HG03378 (cell line): ENCODE data around the gene IFT81.
"Not testable (repeated sequence)": the region's sequence is repeated elsewhere in the genome, so short reads cannot be mapped to it uniquely, and the experiment has no call there.

Experiments used
- ATAC-seq: cut with Tn5 transposase; IDR thresholded peaks from one replicate; pipeline ENCODE4 v1.9.1; 2021; ENCODE audit warnings: mild to moderate bottlenecking, moderate library complexity; ENCODE audit not compliant: unreplicated experiment

The IFT81 gene

DNA sequence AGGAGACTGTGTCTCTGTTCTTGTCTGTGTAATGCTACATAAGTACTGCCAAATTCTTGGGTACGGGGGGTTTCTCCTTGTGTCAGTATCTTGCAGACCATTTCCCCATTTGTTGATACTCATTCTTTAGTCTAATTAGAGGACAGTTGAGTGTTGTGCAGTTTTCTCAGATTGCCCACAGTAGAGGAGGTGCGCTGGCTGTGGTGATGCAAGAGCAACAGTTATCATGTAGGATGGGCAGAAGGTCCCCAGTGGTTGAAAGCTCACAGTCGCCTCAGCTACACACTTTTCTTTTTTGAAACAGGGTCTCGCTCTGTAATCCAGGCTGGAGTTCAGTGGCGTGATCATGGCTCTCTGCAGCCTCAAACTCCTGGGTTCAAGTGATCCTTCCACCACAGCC lies 119.1 kb downstream of the IFT81 start:
- ATAC-seq = no peak

DNA sequence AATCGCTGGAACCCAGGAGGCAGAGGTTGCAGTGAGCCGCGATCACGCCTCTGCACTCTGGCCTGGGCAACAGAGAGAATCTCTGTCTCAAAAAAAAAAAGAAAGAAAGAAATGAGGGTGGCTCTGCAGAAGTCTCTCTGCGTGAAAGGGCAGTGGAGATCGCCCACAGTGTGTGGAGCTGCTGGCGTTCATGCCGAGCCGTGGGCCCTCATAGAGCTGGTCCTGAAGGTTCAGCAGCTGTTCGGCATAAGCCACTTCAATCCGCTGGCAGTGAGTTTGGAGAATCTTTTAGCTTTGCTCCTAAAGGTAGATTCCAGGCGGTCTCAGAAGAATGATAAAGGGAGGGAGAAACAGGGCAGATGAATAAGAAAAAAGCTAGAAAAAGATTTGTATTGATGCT lies 120.2 kb downstream of the IFT81 start:
- ATAC-seq = no peak

DNA sequence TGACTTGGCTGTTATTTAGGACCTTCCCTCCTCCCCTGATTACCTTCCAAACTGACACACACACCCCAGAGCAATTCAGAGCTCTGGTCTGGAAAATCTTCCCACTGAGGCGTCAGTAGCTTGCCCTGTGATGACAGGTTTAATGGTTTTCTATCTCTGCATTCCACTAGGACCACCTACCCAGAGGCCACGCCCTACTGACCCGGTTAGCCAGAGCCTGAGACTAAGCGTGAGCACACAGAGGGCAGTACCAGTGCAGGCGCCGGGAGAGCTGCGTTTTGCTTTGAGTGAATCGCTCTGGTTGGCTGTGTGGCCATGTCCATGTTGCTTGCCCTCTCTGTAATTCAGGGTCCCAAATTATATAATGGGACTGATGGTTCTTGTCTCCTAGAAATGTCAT lies 120.7 kb downstream of the IFT81 start:
- no peak for ATAC-seq

DNA sequence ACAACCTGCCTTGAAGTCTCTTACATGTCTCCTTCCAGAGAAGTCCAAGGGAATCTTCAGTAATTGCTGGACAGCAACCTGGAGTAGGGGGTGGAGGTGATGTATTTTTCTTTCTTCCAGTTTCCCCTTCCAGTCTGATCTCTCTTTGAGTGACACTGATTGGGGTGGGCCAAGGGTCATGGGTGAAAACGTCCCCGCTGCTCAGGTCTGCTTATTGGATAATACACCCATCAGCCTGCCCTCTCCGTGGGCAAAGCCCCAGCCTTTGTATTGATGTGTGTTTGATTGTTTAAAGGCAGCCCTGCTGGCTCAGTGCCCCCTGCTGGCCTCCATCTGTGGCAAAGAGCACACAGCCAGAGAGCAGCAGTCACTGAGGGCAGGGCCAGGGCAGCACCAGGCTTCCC lies 121.2 kb downstream of the IFT81 start:
- ATAC-seq = no peak

DNA sequence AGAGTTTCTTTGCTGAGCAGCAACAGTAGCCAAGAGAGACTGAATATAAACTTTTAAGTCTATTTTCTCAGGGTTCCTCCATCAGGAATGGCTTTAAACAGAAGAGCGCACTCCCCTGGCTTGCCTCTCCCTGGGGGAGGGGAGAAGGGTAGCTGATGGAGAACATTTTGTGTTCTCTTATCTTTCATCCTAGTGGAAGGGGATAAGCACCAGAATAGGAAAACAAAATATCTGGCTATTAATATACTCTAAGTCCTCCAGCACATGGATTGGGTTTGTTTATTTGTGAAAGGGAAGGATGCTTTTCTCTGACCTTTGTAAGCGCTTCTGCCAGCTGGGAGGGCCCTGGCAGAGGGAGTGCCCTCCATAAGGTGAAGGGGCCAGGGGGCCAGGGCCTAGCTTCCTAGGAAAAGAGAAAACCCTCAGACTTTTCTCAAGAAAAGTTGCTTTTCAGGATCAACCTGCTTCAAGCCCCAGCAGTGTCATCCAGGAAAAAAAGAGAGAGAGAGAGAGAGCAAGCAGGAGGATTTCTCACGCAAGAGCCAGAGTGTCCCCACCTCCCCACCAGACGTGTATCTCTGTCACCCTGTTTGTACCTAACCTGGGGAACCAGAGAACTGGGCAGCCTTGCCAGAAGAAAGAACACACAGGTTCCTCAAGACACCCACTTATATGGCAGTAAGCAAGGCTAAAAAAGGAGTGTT lies 122.6 kb downstream of the IFT81 start:
- no peak for ATAC-seq

DNA sequence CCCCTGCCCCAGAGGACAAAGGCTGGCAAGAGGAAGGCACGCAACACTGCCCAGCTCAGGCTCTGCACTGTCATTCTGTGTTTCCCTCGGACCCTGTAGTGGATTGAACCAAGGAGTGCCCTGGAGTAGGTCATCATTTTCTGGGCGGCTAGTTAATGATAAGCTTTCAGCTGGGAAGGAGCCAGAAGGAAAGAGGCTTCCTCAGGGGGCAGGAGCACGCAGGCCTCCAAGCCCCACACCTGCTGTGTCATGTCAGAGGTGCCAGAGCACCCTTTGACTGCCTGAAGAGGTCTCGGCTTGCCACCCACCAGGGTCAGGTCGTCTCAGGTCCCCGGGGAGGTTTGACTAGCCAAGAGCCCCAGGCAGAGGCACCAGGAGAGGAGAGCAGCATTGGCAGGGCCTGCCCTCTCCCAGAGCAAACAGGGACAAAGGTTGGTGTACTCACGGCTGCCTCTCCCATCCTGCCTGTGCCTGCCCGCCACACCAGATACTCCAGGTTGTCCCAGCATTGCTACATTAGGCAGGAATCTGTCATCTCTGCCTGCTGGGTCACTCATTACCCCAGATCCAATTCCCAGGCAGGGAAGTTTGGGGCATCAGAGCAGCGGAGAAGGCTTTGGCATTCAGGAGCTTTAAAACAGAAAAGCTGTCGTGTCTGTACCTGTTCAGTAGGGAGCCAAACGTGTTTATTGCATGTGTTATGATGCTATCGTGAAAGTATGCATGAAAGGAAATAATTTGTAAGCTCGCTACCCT lies 123.4 kb downstream of the IFT81 start:
- ATAC-seq = no peak

DNA sequence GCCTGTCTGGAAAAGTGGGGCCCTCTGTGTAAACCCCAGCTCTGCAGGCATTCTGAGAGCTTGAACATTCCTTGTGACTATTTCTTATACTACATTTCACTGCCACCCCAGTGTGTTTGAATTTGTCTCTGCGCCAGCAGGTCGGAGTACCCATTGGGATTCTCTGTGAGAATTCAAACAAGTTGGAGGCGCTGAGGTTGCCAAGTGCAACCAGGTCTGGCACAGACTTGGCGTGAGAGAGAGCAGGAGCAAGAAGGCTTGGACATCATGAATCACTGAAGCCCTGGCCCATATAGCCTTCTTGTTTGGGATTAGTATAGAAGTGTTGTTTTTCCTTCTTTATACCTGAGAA lies 123.9 kb downstream of the IFT81 start:
- ATAC-seq = no peak

DNA sequence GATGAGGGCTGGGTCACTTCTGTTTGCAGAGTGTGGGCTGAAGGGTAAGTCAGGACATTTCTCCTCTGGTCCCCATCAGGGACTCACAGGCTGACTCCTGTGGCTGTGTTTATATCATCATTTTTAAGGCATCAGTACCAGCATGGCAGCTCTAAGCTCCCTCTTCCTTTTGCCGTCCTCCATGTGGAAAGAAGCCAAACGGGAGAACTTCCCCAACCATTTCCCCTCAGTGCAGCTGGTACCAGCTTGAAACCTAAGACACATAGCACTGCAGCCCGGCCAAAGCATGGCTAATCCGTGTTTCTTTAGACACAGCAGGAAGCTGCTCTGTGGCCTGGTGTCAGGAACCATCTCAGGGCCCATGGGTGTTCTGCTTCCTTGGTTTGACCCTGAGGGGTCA lies 124.9 kb downstream of the IFT81 start:
- ATAC-seq = no peak

DNA sequence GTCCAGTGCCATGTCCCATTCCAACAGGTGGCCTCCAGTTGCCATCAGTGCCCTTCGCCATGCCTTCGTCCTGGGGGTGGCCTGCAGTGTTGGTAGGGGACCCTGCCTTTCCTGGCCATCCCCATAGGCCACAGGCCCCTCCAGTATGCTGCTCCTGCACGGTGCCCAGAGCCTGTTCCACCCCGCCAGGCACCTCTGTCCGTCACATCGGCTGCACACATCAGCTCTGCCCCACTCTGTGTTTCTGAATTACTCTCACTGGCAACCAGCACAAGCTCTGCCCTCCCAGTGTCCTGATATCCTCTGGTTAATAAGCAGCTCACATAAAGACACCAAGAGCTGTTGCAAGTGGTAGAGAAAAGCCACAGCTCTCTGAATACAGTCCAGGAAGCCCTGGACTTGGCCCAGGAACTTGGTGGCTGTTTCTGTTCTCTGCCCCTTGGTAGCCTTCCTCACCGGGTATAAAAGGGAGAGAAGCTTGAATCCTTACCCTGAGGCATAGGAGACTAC lies 125.6 kb downstream of the IFT81 start:
- ATAC-seq = no peak

DNA sequence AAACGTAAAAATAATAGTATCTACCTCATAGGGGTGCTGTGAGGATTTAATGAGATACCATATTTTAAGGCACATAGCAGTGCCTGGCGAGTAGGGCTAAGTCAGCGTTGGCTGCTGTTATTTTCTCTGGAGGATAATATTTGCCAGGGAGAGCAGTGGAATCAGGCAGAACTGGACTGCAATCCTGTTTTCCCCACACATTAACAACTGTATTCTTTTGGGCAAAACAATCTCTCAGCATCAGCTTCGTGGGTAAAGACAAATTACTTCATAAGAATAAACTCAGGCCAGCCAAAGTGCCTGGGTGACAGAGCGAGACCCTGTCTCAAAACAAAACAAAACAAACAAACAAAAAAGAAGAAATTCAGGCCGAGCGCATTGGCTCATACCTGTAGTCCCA lies 127.2 kb downstream of the IFT81 start:
- no peak for ATAC-seq

DNA sequence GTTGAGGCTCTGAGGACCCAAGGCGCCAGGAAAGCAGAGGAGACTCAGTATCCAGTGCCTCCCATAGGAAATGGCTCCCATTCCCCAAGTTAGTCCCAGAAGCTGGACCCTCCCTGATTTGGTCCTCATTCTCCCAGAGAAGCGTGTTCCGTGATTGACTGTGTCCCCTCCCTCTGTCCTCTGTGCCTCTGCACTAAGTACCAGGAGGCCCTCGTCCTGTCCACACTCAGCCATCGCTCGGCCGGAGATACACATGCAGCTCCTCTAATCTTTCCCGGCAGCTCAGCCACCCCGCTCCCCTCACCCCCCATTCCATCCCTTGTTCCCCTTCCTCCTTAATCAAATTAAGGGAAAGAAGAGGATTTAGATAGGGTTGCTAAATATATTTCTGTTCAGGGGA lies 128.6 kb downstream of the IFT81 start:
- ATAC-seq = no peak

DNA sequence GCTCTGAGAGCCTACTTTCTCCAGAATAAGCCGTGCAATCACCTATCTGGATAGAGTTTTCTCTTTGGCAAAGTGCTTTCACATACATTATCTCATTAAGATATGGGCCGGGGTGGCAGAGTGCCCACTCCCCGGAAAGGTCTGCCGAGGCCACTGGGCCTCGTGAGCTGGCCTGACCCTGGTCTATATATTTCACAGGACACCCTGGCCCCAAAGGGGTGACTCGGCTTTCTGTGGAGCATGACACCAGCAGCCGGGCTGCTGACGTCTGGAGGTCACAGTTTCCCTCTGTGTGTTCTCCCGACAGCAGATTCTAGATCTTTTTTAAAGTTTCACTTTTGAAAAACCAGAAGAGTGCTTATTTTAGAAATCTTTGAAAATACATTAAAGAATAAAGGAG lies 129.0 kb downstream of the IFT81 start:
- ATAC-seq = no peak

DNA sequence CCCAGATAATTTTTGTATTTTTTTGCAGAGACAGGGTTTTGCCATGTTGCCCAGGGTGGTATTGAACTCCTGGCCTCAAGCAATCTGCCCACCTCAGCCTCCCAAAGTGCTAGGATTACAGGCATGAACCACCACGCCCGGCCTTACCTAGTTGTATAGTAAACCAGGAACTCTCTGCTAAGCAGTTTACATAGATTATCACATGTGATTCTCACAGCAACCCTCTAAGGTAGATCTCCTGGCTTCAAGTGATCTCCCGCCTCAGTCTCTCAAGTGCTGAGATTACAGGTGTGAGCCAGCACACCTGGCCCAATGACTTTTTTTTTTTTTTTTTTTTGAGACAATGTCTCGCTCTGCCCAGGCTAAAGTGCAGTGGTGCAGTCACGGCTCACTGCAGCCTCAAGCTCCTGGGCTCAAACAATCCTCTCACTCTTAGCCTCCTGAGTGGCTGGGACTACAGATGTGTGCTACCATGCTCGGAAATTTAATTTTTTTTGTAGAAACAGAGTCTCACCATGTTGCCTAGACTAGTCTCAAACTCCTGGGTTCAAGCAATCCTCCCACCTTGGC lies 130.9 kb downstream of the IFT81 start:
- ATAC-seq = no peak

DNA sequence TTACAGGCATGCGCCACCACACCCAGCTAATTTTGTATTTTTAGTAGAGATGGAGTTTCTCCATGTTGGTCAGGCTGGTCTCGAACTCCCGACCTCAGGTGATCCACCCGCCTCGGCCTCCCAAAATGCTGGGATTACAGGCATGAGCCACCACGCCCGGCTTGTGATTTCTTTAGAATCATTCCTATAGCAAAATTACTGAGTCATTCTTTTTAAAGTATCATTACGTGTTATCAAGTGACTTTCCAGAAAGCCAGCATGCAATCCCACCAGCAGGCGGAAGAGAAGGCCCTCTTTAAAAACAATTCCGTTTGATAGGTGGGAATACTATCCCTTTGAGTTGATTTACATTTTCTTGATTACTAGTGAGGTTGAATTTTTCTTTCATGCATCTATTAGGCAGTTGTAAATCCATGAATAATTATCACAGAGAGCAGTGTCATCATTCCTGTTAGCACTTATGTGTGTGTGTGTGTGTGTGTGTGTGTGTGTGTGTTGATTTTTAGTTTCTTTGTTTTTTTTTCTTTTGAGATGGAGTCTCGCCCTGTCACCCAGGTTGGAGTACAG lies 131.8 kb downstream of the IFT81 start:
- ATAC-seq = not testable (repeated sequence)

DNA sequence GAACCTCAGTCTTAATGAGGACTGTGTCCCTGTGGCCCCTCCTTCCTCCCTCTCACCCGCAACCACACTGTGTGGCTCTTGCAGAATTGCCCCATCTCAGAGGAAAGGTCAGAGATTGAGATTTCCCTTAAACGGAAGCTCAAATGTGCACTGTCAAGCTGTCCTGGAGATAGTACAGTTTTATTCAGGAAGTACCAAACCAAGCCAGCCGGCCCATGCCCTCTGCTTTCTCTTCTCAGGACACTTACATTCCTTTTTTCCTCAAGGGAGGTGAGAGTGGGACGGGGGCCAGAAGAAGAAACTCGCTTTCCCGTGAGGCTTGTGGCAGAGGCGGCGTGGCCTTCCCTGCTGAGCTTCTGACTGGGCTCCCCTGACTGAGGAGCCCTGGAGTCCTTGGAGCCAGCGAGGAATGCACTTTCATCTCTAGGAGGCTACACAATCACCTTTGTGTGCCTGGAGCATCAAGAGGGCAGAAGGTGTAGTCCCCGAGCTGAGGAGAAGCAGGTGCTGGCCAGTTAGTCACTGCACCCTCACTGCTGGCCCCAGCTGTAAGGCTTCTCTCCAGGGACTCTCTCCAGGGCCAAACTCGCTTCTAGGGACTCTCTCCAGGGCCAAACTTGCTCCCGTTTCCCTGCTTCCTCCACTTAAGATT lies 132.7 kb downstream of the IFT81 start:
- no peak for ATAC-seq

DNA sequence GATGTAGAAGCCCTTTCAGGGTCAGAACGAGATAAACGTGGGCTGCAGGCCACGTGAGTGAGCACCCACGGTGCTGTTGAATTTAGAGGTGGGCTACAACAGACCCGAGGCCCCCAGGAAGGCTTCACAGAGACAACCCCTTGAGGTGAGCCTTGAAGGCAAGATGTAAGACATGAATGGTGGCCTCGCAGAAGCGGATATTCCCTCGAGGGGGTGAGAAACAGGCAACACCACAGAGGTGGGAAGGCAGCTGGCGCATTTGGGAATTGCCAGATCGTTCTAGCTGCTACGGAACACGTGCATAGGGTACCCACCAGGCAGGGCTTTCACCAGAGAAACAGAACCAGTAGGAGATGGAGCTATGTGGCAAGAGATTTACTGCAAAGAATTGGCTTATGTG lies 134.3 kb downstream of the IFT81 start:
- ATAC-seq = no peak

DNA sequence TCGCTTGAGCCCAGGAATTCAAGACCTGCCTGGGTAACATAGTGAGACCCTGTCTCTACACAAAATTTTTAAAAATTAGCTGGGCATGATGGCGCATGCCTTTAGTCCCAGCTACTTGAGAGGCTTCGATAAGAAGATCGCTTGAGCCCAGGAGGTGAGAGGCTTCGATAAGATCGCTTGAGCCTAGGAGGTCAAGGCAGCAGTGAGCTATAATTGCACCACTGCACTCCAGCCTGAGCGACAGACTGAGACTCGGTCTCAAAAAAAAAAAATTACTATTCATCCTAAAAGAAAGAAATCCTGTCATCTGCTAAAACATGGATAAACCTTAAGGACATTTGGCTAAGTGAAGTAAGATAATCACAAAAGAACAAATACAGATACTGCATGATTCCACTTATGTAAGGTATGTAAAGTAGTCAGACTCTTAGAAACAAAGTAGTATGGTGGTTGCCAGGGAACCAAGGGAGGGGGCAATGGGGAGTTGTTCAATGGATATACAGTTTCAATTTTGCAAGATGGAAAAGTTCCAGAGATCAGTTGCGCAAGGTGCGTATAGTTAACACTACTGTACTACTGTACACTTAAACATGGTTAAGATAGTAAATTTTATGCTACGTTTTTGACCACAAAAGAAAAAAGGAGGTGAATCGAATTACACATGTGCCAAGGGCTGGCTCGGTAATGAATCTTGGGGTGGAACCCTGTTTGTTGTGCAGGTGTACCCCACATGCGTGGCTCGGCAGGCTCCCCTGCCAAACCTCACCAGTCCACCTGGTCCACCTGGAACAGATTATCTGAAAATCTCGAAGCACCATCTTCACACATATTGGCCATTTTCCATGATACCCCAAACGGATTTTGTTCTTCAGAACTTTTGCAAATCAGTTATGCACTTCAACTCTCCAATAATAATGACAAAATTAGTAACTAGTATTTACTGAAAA lies 138.6 kb downstream of the IFT81 start:
- no peak for ATAC-seq

DNA sequence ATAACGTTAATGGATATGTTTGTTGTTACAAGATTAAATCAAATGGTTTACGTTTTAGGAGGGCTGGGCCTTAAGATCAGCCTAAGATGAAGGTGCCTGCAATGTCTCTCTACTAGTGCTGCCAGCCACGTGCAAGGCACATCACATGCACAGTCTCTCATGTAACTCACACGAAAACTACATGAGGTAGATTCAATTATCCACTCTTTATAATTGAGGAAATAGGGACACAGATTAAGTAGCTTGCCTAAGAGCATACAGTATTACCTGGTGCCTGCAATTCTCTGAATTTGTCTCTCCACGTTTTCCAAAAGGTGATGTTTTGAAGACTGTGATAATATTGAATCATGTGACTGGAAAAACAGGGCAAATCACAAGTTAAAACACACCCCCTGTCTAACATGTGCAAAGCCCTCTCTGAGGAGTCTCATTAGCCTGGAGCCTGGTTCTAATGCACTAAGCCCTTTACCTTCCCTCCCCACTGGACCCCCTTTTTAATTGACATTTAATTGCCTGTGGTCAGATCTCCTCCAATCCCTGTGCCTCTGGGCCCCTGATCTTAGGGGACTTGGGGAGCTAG lies 142.3 kb downstream of the IFT81 start:
- ATAC-seq = no peak

DNA sequence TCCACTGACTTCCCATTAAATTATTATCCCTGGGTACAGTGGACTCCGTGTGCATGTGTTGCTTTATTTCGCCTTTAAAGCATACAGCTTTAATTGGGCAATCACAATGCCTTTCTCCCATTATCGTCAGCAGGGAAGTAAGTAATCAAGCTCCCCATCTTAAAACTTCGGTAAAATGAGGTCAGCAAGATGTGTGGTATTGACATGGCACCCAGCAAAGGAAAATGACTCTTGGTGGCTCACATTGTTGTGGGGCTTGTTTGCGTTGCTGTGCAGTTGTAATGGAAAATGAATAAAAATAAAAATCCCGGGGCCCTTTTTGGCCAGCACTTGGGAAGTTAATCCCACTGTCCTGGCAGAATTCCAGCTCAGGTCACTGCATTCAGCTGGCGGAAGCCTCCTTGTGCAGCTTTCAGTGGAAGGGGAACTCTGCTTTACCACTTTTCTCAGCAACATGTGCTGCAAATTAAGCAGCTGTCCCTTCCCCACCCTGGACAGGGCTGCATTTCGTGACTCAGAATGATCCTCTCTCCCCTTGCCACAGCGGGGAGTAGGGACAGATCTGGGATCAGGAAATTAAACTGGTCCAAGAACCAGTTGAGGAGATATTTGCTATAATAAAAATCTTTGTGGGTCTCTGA lies 142.9 kb downstream of the IFT81 start:
- no peak for ATAC-seq
